Measurements from ENCODE around the gene LIMA1. TPM values are rescaled to one million over a fixed set of nuclear protein-coding genes. Genes with fewer than 3 reads are reported as not detected.

Gene LIMA1
- total and polyA plus RNA-seq, 2 of the 4 experiments (the other 2 are of a cell fraction), result 126 to 163 TPM

DNA sequence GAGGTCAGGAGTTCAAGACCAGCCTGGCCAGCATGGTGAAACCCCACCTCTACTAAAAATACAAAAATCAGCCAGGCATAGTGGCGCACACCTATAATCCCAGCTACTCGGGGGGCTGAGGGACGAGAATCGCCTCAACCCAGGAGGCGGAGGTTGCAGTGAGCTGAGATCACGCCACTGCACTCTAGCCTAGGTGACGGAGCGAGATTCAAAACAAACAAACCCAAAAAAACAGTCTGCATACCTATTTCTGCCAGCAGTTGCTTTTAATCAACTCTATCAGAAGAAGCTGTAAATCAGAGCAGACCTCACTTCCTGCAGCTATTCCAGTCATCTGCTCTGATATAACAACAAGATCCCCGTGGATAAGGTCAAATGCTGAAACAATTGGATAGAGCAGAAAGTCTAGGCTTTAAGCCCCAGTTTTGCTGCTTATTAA, 50.5 kb downstream of the LIMA1 start:
- Histone ChIP-seq H3K79me1 (ENCODE audit: low read depth in 1 of 2, low read length in 2 of 2) (no peaks in the 10 kb centered on the region), H3K14ac (replicated peaks; ENCODE audit: low read depth, low read length) (no peak overlapping the region), H3K4me3 (ENCODE audit: insufficient read depth, low read depth, low read length) (no peak overlapping the region), H2BK15ac (ENCODE audit: low read depth, low read length) (no peak overlapping the region), H2AK5ac (ENCODE audit: low read depth, low read length) (no peak overlapping the region), H3K9ac (ENCODE audit: low read depth, low read length) (no peak overlapping the region), H3K27ac (ENCODE audit: insufficient read depth, low read length) (no peak overlapping the region), H4K5ac (ENCODE audit: low read depth, low read length) (no peak overlapping the region), H4K8ac (ENCODE audit: low read depth in 2 of 2, low read length in 2 of 2) (no peak overlapping the region), H3K27me3 (ENCODE audit: control insufficient read depth, insufficient read depth, low read length) (no peaks in the 10 kb centered on the region), H2BK5ac (ENCODE audit: low read depth, low read length, poor library complexity, severe bottlenecking) (no peak overlapping the region), H4K91ac (ENCODE audit: insufficient read depth, low read depth, low read length) (no peak overlapping the region), H3K23ac (ENCODE audit: low read depth, low read length) (no peak overlapping the region), H3K4me1 (ENCODE audit: control insufficient read depth, insufficient read depth, low read length) (0 out of 2 replicates have a peak, but pooled peaks cover 2% of the 10 kb centered on the region), H3K18ac (ENCODE audit: low read depth, low read length) (peak overlapping the region; percentile 46; the same call in 1 of the 2 replicates), H3K9me3 (ENCODE audit: control insufficient read depth, insufficient read depth, low read length) (no peaks in the 10 kb centered on the region), H3K4ac (ENCODE audit: low read depth, low read length) (no peak overlapping the region), H2BK20ac (ENCODE audit: low read depth, low read length) (no peak overlapping the region), H3K56ac (ENCODE audit: extremely low read depth, insufficient read depth, low read length) (no peak overlapping the region), H4K20me1 (ENCODE audit: insufficient read depth, low read length) (no peaks in the 10 kb centered on the region), H2AK9ac (replicated peaks; ENCODE audit: low read depth, low read length, poor library complexity) (no peak overlapping the region), H3K4me2 (ENCODE audit: low read depth, low read length) (no peak overlapping the region), H2AFZ (replicated peaks; ENCODE audit: low read length, poor library complexity) (no peak overlapping the region), H3K36me3 (ENCODE audit: control insufficient read depth, insufficient read depth, low read length) (peaks cover 2% of the 10 kb centered on the region; the same call in 1 of the 2 replicates), H2BK120ac (ENCODE audit: low read depth, low read length) (no peak overlapping the region), H3K9me1 (ENCODE audit: insufficient read depth, low read length) (no peaks in the 10 kb centered on the region)
- ATAC-seq (ENCODE audit: low read depth) (no peak), DNase-seq (no peak)
- intact Hi-C loops (cut with micrococcal nuclease) (no loop called here), in situ Hi-C loops (cut with MboI; ENCODE audit: low sequenced_read_pairs) (no loop called here), dilution Hi-C loops (cut with HindIII; ENCODE audit: low sequenced_read_pairs, unreplicated experiment) (no loop called here)
- WGBS, 2 experiments (ENCODE audit: extremely low coverage in 2 of 2, insufficient read length in 1 of 2), result 100% methylated on average over 2 of the region's 9 CpGs; no CpG with 5 or more reads in 1 of the 2 experiments
- ChIA-PET CTCF (no interaction called here), POLR2A (ENCODE audit: unreplicated experiment) (no interaction called here)
- no peak for TF ChIP-seq RAD21 (IDR thresholded peaks at IDR 0.05; ENCODE audit: low read length)
- no peak for TF ChIP-seq CEBPB (IDR thresholded peaks at IDR 0.05; ENCODE audit: low read depth, low read length)
- no peak for TF ChIP-seq MXI1 (IDR thresholded peaks at IDR 0.05; ENCODE audit: borderline replicate concordance, low read depth, low read length)
- no peak for TF ChIP-seq BHLHE40 (IDR thresholded peaks at IDR 0.05; ENCODE audit: low read depth, low read length)
- BruUV-seq (replicated peaks), result no TSS peak

Measured in IMR-90 (cell line).